ENCODE data around the gene ZNF493.

DNA sequence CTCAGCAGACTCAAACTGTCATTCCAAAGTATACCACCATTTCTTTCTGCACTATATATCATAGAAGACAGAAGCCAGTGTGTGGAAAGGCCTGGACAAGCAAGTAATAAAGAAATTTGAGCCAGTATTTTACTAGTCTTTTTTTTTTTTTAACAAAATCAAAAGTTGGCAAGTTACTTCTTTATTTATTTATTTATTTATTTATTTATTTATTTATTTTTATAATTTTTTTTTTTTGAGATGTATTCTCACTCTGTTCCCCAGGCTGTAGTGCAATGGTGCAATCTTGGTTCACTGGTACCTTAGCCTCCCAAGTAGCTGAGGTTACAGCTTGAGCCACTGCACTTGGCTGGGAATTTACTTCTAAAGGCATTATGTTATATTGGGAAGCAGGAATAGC lies 25.3 kb downstream of the ZNF493 start:
- TF ChIP-seq, protein P1, sequence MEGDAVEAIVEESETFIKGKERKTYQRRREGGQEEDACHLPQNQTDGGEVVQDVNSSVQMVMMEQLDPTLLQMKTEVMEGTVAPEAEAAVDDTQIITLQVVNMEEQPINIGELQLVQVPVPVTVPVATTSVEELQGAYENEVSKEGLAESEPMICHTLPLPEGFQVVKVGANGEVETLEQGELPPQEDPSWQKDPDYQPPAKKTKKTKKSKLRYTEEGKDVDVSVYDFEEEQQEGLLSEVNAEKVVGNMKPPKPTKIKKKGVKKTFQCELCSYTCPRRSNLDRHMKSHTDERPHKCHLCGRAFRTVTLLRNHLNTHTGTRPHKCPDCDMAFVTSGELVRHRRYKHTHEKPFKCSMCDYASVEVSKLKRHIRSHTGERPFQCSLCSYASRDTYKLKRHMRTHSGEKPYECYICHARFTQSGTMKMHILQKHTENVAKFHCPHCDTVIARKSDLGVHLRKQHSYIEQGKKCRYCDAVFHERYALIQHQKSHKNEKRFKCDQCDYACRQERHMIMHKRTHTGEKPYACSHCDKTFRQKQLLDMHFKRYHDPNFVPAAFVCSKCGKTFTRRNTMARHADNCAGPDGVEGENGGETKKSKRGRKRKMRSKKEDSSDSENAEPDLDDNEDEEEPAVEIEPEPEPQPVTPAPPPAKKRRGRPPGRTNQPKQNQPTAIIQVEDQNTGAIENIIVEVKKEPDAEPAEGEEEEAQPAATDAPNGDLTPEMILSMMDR (IDR thresholded peaks at IDR 0.05) = no peak
- no peak for TF ChIP-seq POLR2A (IDR thresholded peaks at IDR 0.05)

Measured in vagina (tissue), 2 donors.